Measurements from ENCODE around the gene KCNG2. TPM values are rescaled to one million over a fixed set of nuclear protein-coding genes. Genes with fewer than 3 reads are reported as not detected.

KCNG2 gene
- total and polyA plus RNA-seq, 2 of the 8 experiments (the other 6 are each of a cell fraction or from before 2014, with no cell fraction given): 0.19 to 0.74 TPM

DNA sequence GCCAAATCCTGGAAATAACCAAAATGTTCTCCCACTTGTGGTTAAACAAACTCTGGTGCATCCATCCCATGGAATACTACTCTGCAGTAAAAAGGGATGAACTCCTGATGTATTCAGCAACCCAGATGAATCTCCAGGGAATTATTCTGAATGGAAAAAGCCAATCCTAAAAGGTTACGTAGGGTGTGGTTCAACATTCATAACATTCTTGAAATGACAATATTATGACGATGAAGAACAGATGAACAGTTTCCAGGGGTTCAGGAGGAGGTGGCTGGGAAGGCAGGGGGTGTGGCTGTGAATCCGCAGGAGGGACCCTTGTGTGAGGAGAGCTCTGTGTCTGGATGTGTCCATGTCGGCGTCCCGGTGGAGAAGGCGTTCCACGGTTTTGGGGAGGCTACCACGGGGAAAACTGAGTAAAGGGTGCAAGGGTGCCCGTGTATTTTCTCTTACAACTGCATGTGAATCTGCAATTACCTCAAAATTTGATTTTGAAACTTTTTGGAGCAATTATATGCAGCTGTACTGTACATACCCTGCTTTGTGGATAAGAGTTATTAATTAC lies 47.3 kb downstream of the KCNG2 start (continued):
- TF ChIP-seq, protein P1, sequence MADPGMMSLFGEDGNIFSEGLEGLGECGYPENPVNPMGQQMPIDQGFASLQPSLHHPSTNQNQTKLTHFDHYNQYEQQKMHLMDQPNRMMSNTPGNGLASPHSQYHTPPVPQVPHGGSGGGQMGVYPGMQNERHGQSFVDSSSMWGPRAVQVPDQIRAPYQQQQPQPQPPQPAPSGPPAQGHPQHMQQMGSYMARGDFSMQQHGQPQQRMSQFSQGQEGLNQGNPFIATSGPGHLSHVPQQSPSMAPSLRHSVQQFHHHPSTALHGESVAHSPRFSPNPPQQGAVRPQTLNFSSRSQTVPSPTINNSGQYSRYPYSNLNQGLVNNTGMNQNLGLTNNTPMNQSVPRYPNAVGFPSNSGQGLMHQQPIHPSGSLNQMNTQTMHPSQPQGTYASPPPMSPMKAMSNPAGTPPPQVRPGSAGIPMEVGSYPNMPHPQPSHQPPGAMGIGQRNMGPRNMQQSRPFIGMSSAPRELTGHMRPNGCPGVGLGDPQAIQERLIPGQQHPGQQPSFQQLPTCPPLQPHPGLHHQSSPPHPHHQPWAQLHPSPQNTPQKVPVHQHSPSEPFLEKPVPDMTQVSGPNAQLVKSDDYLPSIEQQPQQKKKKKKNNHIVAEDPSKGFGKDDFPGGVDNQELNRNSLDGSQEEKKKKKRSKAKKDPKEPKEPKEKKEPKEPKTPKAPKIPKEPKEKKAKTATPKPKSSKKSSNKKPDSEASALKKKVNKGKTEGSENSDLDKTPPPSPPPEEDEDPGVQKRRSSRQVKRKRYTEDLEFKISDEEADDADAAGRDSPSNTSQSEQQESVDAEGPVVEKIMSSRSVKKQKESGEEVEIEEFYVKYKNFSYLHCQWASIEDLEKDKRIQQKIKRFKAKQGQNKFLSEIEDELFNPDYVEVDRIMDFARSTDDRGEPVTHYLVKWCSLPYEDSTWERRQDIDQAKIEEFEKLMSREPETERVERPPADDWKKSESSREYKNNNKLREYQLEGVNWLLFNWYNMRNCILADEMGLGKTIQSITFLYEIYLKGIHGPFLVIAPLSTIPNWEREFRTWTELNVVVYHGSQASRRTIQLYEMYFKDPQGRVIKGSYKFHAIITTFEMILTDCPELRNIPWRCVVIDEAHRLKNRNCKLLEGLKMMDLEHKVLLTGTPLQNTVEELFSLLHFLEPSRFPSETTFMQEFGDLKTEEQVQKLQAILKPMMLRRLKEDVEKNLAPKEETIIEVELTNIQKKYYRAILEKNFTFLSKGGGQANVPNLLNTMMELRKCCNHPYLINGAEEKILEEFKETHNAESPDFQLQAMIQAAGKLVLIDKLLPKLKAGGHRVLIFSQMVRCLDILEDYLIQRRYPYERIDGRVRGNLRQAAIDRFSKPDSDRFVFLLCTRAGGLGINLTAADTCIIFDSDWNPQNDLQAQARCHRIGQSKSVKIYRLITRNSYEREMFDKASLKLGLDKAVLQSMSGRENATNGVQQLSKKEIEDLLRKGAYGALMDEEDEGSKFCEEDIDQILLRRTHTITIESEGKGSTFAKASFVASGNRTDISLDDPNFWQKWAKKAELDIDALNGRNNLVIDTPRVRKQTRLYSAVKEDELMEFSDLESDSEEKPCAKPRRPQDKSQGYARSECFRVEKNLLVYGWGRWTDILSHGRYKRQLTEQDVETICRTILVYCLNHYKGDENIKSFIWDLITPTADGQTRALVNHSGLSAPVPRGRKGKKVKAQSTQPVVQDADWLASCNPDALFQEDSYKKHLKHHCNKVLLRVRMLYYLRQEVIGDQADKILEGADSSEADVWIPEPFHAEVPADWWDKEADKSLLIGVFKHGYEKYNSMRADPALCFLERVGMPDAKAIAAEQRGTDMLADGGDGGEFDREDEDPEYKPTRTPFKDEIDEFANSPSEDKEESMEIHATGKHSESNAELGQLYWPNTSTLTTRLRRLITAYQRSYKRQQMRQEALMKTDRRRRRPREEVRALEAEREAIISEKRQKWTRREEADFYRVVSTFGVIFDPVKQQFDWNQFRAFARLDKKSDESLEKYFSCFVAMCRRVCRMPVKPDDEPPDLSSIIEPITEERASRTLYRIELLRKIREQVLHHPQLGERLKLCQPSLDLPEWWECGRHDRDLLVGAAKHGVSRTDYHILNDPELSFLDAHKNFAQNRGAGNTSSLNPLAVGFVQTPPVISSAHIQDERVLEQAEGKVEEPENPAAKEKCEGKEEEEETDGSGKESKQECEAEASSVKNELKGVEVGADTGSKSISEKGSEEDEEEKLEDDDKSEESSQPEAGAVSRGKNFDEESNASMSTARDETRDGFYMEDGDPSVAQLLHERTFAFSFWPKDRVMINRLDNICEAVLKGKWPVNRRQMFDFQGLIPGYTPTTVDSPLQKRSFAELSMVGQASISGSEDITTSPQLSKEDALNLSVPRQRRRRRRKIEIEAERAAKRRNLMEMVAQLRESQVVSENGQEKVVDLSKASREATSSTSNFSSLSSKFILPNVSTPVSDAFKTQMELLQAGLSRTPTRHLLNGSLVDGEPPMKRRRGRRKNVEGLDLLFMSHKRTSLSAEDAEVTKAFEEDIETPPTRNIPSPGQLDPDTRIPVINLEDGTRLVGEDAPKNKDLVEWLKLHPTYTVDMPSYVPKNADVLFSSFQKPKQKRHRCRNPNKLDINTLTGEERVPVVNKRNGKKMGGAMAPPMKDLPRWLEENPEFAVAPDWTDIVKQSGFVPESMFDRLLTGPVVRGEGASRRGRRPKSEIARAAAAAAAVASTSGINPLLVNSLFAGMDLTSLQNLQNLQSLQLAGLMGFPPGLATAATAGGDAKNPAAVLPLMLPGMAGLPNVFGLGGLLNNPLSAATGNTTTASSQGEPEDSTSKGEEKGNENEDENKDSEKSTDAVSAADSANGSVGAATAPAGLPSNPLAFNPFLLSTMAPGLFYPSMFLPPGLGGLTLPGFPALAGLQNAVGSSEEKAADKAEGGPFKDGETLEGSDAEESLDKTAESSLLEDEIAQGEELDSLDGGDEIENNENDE (IDR thresholded peaks at IDR 0.05; ENCODE audit: insufficient replicate concordance, low read length): no peak
- TF ChIP-seq CEBPB (IDR thresholded peaks at IDR 0.05; ENCODE audit: low read depth, low read length) (no peak), YY1 (IDR thresholded peaks at IDR 0.05; ENCODE audit: low read depth, low read length) (no peak), TAF1 (IDR thresholded peaks at IDR 0.05; ENCODE audit: low read depth, low read length) (no peak), SUZ12 (IDR thresholded peaks at IDR 0.05; ENCODE audit: low read length) (no peak), CBX5 (IDR thresholded peaks at IDR 0.05; ENCODE audit: low read depth, low read length) (no peak)

Data from H1 (cell line).